GM18867 (cell line): ENCODE measurements around the gene ELMOD1.

Experiments
- ATAC-seq: cut with Tn5 transposase; IDR thresholded peaks from one replicate; pipeline ENCODE4 v1.9.1; 2021; ENCODE audit warnings: mild to moderate bottlenecking, moderate library complexity; ENCODE audit not compliant: unreplicated experiment

The ELMOD1 gene

DNA sequence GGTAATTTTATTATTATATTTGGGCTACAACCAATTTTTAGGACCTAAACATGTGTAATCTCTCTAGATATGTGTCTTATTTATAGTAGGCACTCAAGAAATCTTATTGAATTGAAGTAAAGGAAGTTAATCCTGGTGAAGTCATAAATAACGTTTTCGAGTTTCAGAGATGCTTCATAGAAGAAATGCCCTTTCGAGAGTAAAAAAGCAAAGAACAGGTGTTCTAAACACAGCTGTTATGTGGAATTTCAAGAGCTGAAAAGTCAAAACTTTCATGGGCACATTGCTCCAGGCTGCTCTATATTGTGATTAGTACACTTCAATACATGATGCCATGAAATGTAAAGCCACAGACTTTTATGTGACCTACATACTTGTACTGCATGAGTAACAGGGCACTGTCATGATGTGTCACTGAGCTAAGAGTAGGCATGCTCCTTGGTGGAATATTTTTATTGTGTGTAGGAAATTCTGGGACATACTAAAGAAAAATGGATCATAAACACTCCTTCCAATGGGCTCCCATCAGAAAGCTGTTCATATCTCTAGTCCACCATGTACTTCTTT, 7.2 kb upstream of the ELMOD1 start:
- no peak for ATAC-seq

DNA sequence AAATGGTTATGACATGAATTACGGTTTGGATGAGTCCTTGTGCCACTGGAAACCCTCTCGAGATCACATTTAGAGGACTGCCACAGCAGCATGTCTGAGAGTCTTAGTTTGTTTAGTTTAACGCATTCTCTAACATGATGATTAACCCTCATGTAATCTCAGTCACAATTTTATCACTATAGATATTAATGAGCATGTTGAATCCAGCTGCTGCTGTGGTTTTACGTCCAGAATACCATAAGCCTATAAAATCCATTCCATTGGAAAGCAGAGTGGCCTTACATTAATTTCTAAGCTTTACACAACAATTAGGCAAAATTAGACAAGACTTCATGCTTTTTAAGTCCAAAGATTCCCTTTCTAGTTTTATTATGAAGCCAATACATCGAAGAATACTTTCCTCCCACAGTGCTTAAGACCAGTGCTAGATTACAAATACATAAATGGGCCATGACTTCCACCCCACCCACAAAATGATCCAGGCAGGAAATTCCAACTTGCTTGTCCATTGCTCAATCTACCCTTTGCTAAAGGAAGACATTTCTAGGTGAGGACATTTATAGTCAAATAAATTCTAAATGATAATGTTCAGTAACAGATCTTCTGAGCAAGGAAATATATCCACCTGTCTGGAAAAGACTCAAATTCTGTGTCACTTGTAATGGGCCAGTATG, 3.5 kb upstream of the ELMOD1 start:
- ATAC-seq: no peak

DNA sequence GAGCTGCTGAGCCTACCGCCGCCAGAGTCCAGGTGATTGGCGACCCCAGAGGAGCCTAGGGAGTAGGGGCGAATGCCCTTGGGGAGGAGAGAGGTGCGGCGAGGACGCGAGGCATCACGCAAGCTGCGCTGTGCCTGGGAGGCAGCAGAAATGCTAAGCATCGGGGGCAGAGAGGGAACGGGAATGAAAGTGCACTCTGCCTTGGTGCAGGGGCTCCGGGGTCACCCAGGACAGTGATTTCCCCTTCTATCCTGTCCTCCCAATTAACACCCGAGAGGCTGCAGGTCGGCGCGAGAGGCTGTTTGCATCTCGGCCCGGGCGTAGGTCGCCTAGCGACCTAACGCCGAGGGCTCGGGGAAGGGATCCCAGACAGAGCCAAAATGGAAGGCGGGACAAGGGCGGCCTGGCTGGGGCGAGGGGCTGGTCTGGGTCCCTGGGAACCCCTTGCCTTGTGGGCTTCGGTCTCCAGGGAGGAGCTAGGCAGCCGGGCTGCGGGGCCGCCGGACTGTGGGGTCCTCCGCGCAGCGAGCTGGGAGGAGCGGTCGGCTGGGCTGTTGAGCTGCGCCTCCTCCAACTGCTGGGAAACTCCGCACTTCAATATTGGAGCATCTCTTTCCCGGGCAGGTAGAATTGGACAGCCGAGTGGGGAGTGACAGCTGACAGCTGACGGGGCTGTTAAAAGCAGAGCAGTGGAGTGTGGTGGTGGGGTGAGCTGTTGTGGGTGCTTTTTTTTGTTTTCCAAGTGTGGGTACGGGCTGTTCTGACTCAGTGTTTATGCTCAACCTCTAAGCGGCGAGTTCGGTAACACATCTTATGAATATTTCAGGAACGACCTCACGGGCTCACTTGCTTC, 657 bp downstream of the ELMOD1 start:
- ATAC-seq: peak; percentile 26

DNA sequence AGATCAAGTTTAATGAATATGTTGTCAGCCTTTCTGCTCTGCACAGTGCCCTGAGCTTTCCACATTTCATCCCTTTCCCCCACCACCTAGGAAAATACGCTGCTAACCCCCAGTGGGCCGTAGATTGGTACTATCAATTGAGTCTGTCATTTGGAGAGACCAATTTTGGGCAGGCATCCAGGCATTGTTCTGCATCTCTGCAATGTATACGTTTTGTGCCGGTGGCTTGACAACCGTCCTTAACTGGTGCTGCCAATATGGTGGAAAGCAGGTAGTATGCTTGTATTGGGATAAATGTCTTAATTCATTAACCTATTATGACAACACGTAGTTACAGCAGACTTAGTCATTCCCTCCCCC, 1.3 kb downstream of the ELMOD1 start:
- ATAC-seq: no peak

DNA sequence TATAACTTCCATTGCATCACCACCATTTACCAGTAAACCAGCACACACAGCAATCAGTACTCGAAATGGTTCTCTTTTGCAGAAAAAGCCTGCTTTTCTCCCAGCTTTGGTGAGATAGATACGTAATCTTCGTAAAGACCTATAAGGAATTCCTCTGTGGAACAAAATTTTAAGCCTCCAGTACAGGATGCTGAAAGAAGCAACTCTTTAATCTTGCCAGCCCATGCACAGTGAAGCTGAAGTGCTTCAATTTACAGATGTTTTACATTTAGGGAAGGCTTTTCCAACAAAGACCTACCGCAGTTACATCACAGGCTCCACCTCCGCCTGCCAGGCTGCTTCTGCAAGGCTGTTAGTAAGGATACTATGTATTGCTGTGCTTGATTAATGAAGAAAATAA, 1.9 kb downstream of the ELMOD1 start:
- no peak for ATAC-seq

DNA sequence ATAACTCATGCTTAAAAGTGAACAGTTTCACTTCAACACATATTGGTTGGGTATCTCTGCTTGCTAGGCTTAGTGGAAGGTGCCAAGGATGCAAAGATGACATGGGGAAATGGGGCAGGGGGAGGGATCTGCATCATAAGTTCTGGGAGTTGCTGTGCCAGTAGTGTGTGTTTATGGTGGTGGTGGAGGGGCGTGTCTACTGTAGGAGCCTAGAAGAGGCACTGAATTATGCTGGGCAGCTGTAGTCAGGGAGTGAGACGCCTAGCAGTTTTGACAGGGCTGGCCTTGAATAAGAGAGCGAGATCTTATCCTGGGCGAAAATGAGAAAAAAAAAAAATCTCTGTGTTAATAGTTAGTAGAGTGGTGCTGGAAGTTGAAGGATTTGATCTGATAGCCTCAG, 3.0 kb downstream of the ELMOD1 start:
- no peak for ATAC-seq

DNA sequence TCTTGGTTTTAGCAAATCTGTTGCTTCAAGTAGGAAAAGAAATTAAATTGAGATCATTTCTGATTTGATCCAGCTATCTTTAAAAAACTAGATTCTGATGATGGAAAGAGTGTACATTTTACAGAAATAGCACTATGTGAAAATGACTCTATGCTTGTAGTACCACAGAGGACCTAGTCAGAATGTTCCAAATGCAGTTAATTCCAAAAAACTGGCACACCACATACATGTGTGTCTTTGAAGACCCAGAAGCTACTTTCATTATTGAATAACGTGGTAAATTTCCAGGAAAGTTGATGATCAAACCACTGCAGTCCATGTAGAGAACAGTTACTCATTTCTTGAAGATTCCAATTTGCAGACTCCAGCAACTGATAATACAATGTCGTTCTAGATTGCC, 3.8 kb downstream of the ELMOD1 start:
- ATAC-seq: no peak

DNA sequence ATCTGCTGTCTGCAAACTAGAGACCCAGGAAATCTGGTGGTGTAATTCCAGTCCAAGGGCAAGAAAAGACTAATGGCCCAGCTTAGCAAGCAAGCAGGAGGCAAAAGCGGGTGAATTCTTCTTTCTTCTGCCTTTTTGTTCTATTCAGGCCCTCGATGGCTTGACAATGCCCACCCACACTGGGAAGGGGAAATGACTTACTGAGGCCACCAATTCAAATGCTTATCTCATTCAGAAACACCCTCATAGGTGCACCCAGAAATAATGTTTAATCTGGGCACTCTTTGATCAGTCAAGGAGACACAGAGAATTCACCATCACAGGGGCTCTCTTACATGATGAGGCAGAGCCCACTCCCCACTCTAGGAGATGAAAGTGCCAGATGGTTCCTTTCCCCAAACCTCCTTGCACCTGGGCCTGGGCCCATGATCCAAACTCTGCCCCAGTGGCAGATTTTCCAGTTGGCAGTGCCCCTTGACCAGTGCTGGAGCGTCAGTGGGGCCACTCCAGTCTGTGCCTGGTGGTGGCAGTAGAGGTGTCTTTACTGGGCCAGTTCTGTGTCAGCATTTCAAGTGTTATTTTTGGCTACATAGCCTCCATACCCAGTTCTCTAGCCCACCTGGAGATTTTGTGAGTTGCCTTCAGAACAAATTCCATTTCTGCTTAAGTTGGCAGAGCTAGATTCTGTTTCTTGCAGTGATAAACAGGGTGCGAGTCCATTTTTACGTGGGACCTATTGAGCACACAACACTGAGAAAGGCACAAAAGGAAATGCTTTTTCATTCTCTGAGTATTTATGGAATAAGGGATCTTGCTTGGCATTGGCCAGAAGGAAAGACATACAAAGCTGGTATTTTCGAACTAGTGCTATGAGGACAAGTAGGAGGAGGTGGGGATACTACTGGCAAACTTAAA, 7.5 kb downstream of the ELMOD1 start:
- ATAC-seq: peak; percentile 92

DNA sequence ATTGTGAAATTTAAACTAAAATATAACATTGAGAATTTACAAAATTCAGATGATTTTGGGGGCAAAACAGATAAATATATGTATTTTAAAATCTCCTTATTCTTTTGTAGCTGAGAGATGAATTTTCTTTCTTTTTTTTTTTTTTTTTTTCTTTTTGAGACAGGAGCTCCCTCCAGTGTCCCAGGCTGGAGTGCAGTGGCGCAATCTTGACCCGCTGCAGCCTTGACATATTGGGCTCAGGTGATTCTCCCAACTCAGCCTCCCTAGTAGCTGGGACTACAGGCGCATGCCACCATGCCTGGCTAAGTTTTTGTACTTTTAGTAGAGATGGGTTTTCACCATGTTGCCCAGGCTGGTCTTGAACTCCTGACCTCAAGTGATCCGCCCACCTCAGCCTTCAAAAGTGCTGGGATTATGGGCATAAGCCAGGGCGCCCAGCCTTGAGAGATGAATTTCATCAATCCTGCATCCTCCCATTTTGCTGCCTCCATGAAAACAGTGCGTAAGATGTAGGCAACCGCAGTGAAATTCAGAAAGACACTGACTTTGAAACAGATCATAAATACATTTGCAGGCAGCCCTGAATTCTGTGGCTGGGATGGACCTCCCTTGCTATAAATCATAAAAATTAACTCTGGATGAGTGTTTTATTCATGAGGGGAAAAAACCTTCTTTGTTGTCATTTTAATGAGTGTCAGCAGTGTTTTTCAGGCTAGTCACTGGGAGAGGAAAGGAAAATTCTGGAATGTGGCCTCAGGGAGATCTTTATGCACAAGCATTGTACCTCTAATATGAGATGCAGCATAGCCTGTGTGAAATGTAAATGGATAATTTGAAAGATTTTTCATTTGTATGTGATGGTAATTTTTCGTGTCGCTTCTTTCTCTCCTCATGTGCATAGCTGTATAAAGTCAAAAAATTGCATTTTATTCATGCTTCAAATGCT, 14.4 kb downstream of the ELMOD1 start:
- no peak for ATAC-seq

DNA sequence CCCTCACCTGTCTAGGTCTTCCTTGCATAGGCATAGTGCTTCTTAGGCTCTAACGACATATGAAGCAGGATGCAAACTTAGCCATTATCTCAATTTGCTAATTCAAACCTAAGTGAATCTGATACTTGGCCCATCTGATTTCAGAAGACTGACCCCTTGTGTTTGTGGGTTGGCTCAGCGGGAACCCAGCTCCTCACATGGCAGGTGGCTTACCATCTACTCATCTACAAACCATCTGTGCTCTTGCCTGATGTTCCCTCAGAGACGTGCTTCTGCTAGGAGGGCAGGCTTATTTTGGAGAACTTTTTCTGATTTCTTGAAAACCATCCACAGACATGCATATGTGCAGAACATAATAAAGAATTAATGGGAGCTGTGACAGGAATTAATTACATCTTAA, 15.2 kb downstream of the ELMOD1 start:
- ATAC-seq: no peak

DNA sequence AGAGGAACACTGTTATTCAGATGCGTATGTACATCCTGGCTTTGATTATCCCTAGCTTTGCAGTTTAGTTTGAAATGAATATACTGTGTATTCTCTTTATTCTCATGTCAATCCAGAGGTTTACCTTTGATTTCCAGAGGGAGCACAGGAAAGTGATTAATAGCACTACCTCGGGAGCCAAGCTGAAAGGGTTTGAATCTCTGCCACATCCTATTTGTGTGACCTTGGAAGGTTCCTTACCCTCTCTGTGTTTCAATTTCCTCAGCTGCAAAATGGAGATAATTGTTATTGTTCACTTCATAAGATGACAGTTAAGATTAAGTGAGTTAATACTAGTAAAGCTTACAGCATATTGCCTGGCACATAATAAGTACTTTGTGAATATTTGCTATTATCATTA, 17.9 kb downstream of the ELMOD1 start:
- ATAC-seq: no peak

DNA sequence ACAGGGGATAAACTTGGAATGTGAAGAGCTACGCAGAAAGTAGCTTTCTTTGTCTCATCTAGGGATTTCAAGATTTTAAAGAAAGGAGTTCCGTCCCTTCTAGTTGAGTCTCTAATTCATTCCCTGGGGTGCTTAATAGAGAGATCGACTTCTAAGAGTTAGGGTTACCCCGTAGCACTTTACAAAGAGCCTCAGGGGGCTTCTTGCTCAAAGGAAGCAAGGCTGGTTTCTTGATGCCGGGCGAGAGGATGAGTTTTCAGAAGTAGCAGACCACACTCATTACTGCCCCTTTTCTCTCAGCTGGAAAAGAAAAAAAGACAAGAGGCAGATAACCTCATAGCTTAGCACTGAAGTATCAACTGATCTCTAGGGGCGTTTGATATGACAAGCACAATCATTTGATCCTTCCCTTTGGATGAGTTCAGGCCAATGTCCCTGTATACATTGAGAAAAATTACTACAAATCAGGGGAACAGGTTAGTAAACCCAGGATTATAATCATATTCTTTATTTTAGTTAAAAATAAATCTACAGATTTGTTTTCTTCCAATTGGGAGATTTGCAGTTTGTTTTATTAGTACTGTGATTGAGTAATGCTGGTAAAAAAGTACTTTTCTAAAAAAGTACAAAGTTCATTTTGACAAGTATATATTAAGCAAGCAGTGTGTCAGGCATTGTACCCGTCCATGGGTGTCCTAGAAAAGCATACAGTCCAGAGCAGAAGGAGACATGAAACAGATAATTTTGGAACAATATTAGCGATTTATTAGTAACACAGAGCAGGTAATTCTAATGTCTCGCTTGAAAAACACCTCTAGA, 18.7 kb downstream of the ELMOD1 start:
- no peak for ATAC-seq

DNA sequence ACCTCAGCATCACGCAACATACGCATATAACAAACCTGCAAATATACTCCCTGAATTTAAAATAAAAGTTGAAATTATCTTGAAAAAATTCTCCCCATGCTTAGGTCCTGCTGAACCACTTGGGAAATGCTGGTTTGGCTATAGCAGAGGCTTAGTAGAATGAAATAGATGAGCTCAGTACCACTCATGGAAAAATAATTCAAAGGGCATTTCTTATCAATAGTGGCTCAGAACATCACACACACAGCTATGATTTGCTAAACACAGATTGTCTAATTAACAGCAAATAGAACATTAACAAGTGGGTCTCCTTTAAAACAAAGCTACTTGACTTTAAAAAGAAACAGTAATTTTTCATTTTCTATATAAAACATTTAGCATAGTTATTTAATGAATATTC, 21.5 kb downstream of the ELMOD1 start:
- no peak for ATAC-seq

DNA sequence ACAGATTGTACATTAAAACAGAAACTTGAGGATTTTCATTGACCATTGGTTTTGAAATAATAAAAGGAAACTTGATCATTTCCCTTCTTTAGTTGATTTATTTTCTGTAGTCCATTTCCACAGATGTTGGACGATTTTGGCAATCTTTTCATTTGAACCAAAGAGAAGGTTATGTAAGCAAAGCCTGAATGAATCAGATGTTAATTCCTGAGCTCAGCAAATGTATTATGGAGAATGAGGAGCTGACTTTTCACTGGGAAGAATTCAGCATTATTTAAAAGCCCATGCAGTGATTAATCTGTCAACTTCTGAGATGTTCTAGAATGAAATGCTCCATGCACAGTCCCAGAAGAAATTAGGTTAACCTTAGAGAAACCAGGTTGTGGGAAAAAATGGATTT, 29.0 kb downstream of the ELMOD1 start:
- no peak for ATAC-seq

DNA sequence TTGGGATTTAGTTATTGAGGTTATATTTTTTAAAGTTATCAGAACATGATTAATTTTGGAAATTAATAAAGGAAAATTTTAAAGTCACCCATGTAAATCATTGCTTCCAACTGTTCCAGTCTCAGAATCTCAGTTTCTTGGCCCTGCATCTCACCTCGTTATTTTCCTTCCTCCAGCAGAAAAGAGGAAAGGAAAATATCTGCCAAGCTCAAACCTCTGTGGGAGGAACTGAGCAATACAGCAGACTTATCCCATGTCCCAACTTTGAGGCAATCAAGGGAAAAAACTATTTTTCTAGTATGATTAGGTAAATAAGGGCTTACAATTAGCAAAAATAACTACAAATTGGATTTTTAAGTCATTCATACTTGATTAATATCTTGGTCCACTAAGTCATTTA, 30.1 kb downstream of the ELMOD1 start:
- no peak for ATAC-seq

DNA sequence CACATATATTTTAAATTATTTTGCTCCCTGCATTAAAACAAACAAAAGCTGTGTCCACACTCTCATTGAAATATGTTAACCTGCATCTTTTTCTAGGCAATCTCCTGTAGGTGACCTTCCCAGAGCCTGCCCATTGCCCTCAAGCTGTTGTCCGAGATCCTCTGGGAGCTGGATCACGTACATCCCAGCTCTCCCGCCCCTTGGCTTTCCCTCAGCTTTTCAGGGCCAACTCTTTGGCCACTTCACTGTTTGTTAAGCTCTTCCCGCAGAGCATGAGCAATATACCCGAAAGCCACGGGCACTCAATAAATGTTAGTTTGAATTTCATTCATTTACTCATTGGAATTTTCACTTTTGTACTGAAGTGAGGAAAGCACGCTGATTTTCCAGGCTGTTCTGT, 32.2 kb downstream of the ELMOD1 start:
- no peak for ATAC-seq

DNA sequence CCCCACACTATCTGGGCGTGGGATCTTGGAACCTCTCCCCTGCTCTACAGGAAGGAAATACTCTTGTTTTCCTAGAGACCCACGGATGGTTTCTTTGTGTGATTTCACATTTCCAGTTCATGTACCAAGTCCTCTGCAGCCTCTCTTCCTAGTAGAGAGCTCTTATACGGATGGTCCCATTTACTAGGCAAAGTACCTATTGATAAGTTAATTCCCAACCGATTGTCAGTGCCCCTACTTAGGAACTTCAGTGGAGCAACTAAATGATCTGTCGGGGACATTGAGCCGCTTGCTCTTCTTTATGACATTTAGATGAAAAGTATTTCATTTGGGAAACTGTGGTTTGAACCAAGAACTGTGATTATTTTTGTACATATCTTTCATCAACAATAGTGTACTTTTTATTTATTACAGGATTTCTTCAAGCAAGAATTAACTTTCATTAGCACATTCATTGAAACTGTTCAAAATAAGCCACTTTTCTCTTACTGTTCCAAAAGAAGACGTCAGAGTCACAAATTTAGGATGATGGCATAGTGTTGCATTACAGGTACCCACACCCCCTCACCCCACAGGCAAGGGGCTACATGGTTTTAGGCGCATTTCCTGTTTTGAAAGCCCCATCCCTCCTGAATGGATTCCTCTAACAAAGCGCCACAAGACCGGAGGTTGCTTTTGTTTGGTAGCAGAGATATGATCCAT, 34.2 kb downstream of the ELMOD1 start:
- no peak for ATAC-seq

DNA sequence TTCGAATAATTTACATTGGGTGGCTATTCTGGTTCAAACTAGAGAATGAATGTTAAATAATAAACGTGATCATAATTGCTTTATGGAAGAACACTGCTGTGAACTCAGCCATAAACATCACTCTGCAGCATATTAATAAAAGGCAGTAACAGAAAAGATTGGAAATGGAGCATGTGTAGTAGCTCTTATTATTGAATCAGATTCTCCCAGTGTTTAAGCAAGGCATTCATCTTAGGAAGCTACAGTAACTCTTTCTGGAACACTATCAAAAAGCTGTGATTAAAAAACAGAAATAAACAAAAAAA, 34.7 kb downstream of the ELMOD1 start:
- no peak for ATAC-seq

DNA sequence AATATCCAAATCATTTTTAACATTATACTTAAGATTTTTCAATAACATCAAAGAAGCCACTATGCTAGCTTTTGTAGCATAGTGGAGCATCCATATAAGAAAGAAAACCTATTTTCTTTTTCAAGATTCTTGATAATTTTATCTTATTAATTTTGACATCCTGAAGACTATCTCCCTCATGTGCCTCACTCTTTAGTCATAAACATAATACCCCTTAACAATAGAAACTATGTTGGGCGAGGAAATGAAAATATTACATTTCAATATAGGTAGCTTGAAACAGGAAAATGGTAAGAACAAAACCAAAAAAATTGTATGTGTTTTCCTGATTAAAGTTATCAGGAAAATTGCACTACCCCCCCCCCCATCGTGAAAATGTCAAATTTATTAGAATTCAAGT, 40.1 kb downstream of the ELMOD1 start:
- ATAC-seq: no peak
